UCSD-AML1 (cell line): ENCODE measurements around the gene ABR.
"Not testable (repeated sequence)": the region's sequence is repeated elsewhere in the genome, so short reads cannot be mapped to it uniquely, and the experiment has no call there.

Experiments
- DNase-seq: peaks from one replicate; lab custom pipeline; 2025; ENCODE audit not compliant: unreplicated experiment; lab: John Stamatoyannopoulos, UW

Gene ABR

GRCh38 chr17:1202291-1202690, 22.5 kb upstream of the ABR start:
- no peak for DNase-seq

GRCh38 chr17:1201132-1201702, 21.4 kb upstream of the ABR start:
- DNase-seq = peak; percentile 61

GRCh38 chr17:1199271-1199743, 19.5 kb upstream of the ABR start:
- not testable (repeated sequence) for DNase-seq

GRCh38 chr17:1197781-1198490, 18.2 kb upstream of the ABR start:
- DNase-seq = peak; percentile 94

- DNase-seq = peak; percentile 84
These were observed 17.6 kb upstream of the ABR start for GRCh38 chr17:1197379-1197778.

GRCh38 chr17:1196946-1197345, 17.2 kb upstream of the ABR start:
- DNase-seq = no peak

- DNase-seq = no peak
These were observed 13.3 kb upstream of the ABR start for GRCh38 chr17:1192911-1193699.

- DNase-seq = no peak
These were observed 11.1 kb upstream of the ABR start for GRCh38 chr17:1190751-1191331.

GRCh38 chr17:1188812-1189504, 9.2 kb upstream of the ABR start:
- DNase-seq = no peak

- peak; percentile 83 for DNase-seq
These were observed 7.4 kb upstream of the ABR start for GRCh38 chr17:1186923-1187771.

GRCh38 chr17:1186214-1186820, 6.5 kb upstream of the ABR start:
- DNase-seq = no peak

GRCh38 chr17:1183171-1183873, 3.5 kb upstream of the ABR start:
- peak; percentile 51 for DNase-seq

GRCh38 chr17:1182811-1183170, 3.0 kb upstream of the ABR start:
- no peak for DNase-seq

- peak; percentile 48 for DNase-seq
These were observed 2.0 kb upstream of the ABR start for GRCh38 chr17:1181753-1182137.

GRCh38 chr17:1180958-1181752, 1.4 kb upstream of the ABR start:
- DNase-seq = no peak

- no peak for DNase-seq
These were observed 516 bp downstream of the ABR start for GRCh38 chr17:1179112-1179817.

GRCh38 chr17:1177016-1177700, 2.6 kb downstream of the ABR start:
- DNase-seq = peak; percentile 56
